ENCODE results near the gene STIM2.

Gene STIM2

GRCh38 chr4:27055221-27055760 lies 194.7 kb downstream of the STIM2 start:
- TF ChIP-seq, protein P1, sequence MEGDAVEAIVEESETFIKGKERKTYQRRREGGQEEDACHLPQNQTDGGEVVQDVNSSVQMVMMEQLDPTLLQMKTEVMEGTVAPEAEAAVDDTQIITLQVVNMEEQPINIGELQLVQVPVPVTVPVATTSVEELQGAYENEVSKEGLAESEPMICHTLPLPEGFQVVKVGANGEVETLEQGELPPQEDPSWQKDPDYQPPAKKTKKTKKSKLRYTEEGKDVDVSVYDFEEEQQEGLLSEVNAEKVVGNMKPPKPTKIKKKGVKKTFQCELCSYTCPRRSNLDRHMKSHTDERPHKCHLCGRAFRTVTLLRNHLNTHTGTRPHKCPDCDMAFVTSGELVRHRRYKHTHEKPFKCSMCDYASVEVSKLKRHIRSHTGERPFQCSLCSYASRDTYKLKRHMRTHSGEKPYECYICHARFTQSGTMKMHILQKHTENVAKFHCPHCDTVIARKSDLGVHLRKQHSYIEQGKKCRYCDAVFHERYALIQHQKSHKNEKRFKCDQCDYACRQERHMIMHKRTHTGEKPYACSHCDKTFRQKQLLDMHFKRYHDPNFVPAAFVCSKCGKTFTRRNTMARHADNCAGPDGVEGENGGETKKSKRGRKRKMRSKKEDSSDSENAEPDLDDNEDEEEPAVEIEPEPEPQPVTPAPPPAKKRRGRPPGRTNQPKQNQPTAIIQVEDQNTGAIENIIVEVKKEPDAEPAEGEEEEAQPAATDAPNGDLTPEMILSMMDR (IDR thresholded peaks at IDR 0.05; ENCODE audit: low read length, missing control alignments) = no peak

GRCh38 chr4:27056281-27056680 lies 195.6 kb downstream of the STIM2 start:
- no peak for DNase-seq (ENCODE audit: low read depth)
- H3K4me3 ChIP-seq (replicated peaks; ENCODE audit: low read depth, low read length) = no peak overlapping the region
- TF ChIP-seq, protein P1 (IDR thresholded peaks at IDR 0.05; ENCODE audit: low read length, missing control alignments) = no peak

More at GRCh38 chr4:27055221-27055760, 194.7 kb downstream of the STIM2 start:
- DNase-seq (ENCODE audit: low read depth) = no peak
- H3K4me3 ChIP-seq (replicated peaks; ENCODE audit: low read depth, low read length) = no peak overlapping the region

GRCh38 chr4:27057053-27057452 lies 196.4 kb downstream of the STIM2 start:
- TF ChIP-seq, protein P1 (IDR thresholded peaks at IDR 0.05; ENCODE audit: low read length, missing control alignments) = no peak
- DNase-seq (ENCODE audit: low read depth) = no peak
- no peak overlapping the region for H3K4me3 ChIP-seq (replicated peaks; ENCODE audit: low read depth, low read length)

DNA sequence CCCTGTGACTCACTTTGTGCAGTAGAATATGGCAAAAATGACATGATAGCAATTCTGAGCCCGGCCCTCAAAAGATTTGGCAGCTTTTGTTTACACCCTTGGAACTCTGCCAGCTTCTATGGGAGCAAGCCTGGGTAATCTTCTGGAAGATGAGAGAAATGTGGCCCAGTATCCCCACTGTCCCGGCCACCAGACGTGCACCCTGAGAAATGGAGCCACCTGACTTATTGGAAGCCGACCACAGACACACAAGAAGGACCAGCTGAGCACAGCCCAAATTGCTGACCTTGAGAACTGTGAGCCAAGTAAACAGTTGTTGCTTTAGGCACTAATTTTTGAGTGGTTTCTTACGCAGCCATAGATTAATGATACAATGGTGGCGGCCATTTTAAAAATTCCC lies 197.0 kb downstream of the STIM2 start:
- DNase-seq (ENCODE audit: low read depth) = no peak
- TF ChIP-seq, protein P1 (IDR thresholded peaks at IDR 0.05; ENCODE audit: low read length, missing control alignments) = no peak

GRCh38 chr4:27058819-27059406 lies 198.3 kb downstream of the STIM2 start:
- no peak for DNase-seq (ENCODE audit: low read depth)
- TF ChIP-seq, protein P1 (IDR thresholded peaks at IDR 0.05; ENCODE audit: low read length, missing control alignments) = no peak
- no peak overlapping the region for H3K4me3 ChIP-seq (replicated peaks; ENCODE audit: low read depth, low read length)

More for the DNA sequence above, 197.0 kb downstream of the STIM2 start:
- no peak overlapping the region for H3K4me3 ChIP-seq (replicated peaks; ENCODE audit: low read depth, low read length)

GRCh38 chr4:27059446-27059845 lies 198.8 kb downstream of the STIM2 start:
- DNase-seq (ENCODE audit: low read depth) = no peak
- H3K4me3 ChIP-seq (replicated peaks; ENCODE audit: low read depth, low read length) = no peak overlapping the region
- TF ChIP-seq, protein P1 (IDR thresholded peaks at IDR 0.05; ENCODE audit: low read length, missing control alignments) = no peak

DNA sequence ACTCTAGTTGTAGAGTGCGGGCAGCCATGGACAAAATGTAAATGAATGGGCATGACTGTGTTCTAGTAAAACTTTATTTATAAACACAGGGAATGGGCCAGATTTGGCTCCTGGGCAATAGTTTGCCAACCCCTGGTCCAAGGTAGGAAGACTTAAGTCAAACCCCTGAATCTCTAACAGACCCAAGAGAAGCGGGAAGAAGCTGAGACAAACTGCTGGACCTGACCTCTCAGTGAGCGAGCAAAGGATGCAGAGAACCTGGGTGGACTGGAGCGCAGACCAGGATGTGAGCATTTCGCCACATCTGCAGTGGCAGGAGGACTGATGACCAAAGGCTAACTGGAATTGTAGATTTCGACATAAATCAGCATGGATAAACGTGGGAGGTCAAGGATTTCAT lies 201.6 kb downstream of the STIM2 start:
- no peak overlapping the region for H3K4me3 ChIP-seq (replicated peaks; ENCODE audit: low read depth, low read length)
- DNase-seq (ENCODE audit: low read depth) = no peak
- TF ChIP-seq, protein P1 (IDR thresholded peaks at IDR 0.05; ENCODE audit: low read length, missing control alignments) = no peak

All from fibroblast of pulmonary artery (primary cell).